HL-60 (cell line): ENCODE measurements around the gene FCRL1.

Experiments used
- CTCF ChIP-seq: IDR thresholded peaks from one replicate; pipeline ENCODE4 v1.5.1; 2011; ENCODE audit warnings: low read length, control low read depth, inconsistent platforms; ENCODE audit not compliant: insufficient read depth
- GABPA ChIP-seq: IDR thresholded peaks from 2 replicates; pipeline ENCODE4 v1.6.1; 2012; ENCODE audit warnings: low read depth
- POLR2AphosphoS5 ChIP-seq: IDR thresholded peaks from 2 replicates; pipeline ENCODE4 v1.6.1; 2012; ENCODE audit warnings: low read depth
- REST ChIP-seq: IDR thresholded peaks from 2 replicates; pipeline ENCODE4 v1.6.1; 2012; ENCODE audit warnings: low read depth; ENCODE audit not compliant: insufficient replicate concordance
- SPI1 ChIP-seq: IDR thresholded peaks from 2 replicates; pipeline ENCODE4 v1.6.1; 2012; ENCODE audit warnings: low read depth, mild to moderate bottlenecking, borderline replicate concordance

- TF ChIP-seq CTCF = no peak
- no peak for TF ChIP-seq REST
- TF ChIP-seq POLR2AphosphoS5 = no peak
- TF ChIP-seq GABPA = no peak
- TF ChIP-seq SPI1 = 0 out of 2 replicates have a peak, but pooled peaks have one; percentile 1
Observed at GRCh38 chr1:157806431-157807149, 13.3 kb downstream of the FCRL1 start.
